GM13976 (cell line): ENCODE results near the gene NUDT14.

ENCODE experiments used
- DNase-seq: peaks from one replicate; pipeline ENCODE4 v3.0.0; 2012; ENCODE audit warnings: low spot score
- in situ Hi-C: fragments of 300-500 bp; cut with MboI; formaldehyde crosslinking; loops from one replicate; pipeline ENCODE4 v1.12.0; 2022; ENCODE audit warnings: low sequenced_read_pairs, mixed read lengths, inconsistent platforms; ENCODE audit not compliant: unreplicated experiment
- TF ChIP-seq, protein P1 (sequence below): IDR thresholded peaks from 2 replicates; pipeline ENCODE4 v1.5.1; 2012; ENCODE audit warnings: borderline replicate concordance, mild to moderate bottlenecking; ENCODE audit not compliant: insufficient read depth; ENCODE audit errors: extremely low read depth, missing control alignments, control extremely low read depth

The NUDT14 gene

DNA sequence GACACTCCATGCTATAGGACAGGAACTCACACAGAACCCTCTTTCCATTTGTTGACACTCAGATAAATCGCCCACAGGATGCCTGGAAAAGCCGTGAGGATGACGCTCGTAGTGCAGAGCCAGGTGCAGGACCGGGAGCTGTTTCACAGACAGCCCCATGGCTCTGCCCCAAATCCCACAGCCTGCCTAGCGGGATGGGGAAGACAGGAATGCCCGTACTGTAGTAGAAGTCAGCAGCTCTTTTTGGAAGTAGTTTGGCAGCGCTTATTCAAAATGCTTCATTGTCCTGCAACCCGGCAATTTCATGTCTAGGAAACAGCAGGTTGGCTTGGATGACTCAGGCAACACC lies 54.2 kb downstream of the NUDT14 start:
- DNase-seq = no peak
- TF ChIP-seq, protein P1, sequence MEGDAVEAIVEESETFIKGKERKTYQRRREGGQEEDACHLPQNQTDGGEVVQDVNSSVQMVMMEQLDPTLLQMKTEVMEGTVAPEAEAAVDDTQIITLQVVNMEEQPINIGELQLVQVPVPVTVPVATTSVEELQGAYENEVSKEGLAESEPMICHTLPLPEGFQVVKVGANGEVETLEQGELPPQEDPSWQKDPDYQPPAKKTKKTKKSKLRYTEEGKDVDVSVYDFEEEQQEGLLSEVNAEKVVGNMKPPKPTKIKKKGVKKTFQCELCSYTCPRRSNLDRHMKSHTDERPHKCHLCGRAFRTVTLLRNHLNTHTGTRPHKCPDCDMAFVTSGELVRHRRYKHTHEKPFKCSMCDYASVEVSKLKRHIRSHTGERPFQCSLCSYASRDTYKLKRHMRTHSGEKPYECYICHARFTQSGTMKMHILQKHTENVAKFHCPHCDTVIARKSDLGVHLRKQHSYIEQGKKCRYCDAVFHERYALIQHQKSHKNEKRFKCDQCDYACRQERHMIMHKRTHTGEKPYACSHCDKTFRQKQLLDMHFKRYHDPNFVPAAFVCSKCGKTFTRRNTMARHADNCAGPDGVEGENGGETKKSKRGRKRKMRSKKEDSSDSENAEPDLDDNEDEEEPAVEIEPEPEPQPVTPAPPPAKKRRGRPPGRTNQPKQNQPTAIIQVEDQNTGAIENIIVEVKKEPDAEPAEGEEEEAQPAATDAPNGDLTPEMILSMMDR = no peak
- in situ Hi-C loops = no loop called here

DNA sequence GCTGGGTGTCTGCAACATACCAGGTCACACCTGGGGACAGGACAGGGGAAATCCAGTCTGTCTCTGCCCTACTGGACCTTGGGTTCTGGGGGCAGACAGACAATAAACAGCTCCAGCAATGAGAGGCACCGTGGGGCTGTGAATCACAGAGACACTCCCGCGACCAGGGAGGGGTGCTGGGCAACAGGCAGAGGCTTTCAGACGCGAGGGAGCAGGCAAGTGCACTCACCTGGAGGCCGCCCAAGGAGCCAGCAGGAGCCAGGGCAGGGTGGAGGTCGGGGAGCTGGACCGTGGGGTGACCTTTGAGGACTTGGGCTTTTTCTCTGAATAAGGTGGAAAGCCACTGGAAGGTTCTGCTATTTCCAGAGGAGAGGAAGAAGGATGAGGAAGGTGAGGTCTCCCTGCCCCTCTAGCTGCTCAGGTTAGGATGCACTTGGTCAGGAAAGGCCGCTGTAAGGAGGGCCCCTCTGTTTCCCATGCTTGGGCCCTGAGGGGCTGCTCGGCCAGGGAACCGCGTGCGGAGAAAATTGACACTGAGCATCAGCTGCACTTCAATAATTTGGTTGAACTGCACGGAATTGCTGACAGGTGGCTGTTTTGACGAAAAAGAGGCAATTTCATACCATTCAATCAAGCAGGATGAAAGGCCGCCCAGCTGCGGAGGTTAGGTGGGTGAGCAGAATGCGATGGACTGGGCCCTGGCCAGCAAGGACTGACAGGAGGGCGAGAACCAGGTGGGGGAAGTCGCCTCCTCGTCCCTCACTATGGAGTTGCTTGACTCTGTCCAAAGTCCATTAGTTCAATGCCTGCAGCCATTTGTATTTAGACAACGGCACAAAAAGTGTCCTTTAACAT lies 54.8 kb downstream of the NUDT14 start:
- in situ Hi-C loops = no loop called here
- TF ChIP-seq, protein P1 = no peak
- DNase-seq = no peak

DNA sequence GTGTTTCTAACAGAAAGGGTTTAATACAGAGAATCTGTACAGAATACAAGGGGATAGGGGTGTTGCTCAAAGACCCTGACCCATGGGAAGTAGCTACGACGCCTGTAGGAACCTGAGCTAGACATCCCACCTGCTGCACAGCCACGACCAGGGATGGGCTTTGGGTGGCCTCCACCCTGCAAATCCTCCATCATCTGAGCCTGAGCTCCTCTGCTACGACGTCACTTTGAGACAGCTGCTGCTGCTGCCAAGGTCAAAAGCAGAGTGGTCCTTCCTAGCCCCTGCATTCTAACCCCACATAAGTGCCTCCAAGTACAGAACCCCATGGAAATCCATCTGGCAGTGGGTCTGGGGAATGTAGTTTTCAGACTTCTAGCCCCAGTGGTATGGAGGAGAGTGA lies 56.3 kb downstream of the NUDT14 start:
- no peak for DNase-seq
- TF ChIP-seq, protein P1 = no peak
- in situ Hi-C loops = no loop called here

DNA sequence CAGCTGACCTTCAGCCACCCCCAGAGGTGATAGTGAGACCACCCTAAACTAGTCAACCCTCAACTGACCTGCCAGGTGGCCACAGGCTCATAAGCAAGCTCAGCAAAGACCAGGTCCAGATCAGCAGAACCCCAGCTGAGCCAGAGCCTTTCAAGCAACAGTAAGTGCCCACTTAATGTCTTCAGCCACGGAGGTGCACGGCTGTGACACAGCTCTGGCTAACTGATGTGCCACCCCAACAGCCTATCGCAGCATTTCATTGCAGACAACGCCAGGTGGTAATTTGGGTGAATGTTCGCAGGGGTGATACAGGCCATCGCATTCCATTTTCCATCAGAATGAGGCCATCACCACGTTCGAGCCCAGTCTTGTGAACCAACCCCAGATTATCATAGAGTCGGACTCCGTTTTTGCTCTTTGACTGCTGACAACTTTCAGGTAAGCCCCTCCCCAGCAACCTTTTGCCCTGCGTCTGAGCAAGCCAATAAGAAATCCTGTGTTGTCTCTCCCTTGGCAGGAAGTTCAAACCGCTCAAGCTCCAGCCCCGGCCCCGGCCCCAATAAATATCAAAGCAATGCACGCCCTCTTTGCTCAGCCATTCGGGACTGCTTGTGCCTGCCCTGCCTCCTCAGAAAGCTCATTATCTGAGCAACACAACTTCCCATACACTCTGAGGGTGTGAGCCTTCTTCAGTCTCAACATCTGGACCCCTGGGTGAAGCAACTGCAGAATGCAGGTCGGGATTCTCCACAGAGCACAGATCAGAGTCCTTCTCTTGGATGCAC lies 56.9 kb downstream of the NUDT14 start:
- TF ChIP-seq, protein P1 = no peak
- no peak for DNase-seq
- in situ Hi-C loops = no loop called here

DNA sequence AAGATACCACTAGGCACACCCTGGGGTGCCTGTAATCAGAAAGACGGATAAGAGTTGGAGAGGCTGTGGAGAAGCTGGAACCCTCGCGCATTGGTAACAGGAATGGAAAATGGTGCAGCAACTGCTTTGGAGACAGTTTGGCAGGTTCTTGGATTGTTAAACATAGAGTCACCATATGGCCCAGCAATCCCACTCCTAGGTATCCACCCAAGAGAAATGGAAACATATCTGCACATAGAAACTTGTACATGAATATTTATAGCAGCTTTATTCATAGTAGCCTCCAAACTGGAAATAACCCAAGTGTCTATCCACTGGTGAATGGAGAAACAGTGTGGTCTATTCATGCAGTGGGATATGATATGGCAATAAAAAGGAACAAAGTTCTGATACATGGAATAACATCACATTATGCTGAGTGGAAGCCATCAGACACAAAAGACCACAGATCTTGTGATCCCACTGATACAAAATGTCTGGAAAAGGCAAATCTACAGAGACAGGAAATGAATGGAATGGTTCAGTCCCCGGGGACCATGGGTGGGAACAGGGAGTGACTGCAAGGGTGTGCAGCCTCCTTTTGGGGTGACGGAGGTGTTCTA lies 57.9 kb downstream of the NUDT14 start:
- in situ Hi-C loops = no loop called here
- TF ChIP-seq, protein P1 = no peak

More for the DNA sequence above, 57.9 kb downstream of the NUDT14 start:
- no peak for DNase-seq
